AG04449 (cell line): Measurements from ENCODE around the gene CTNS.

Source experiments
- CTCF ChIA-PET: fragments of 350-600 bp; formaldehyde crosslinking; extraction: SDS; loops from one replicate; lab custom pipeline; 2021; ENCODE audit warnings: antibody characterized with exemption; lab: Yijun Ruan, JAX
- POLR2A ChIA-PET: fragments of 400-600, 350-600 bp; formaldehyde crosslinking; extraction: SDS; loops from one replicate; lab custom pipeline; 2020; ENCODE audit warnings: antibody characterized with exemption, inconsistent platforms; lab: Yijun Ruan, JAX
- DNase-seq: peaks from one replicate; pipeline ENCODE4 v3.0.0-alpha.2; 2010; ENCODE audit warnings: low read depth, low spot score
- H3K4me3 ChIP-seq: 2 replicates; pipeline ENCODE4 v1.5.1; 2011; ENCODE audit warnings: low read depth, mild to moderate bottlenecking, control low read depth, low read length
- CTCF ChIP-seq: IDR thresholded peaks from one replicate; pipeline ENCODE4 v1.5.1; 2011; ENCODE audit warnings: mild to moderate bottlenecking, moderate library complexity, low read length, control low read depth, inconsistent platforms; ENCODE audit not compliant: insufficient read depth; ENCODE audit errors: missing control alignments

CTNS gene

GRCh38 chr17:3594051-3594800 lies 42.3 kb upstream of the CTNS start:
- DNase-seq = no peak
- no peak for TF ChIP-seq CTCF
- ChIA-PET POLR2A (no interaction called here), CTCF (interaction anchor here (0.8 kb wide), 1 partner anchor 13 kb away, joined by 3 read pairs; no protein-coding TSS in a partner anchor)
- no peak overlapping the region for H3K4me3 ChIP-seq

- POLR2A ChIA-PET = no interaction called here
- no peak overlapping the region for H3K4me3 ChIP-seq
- CTCF ChIA-PET = no interaction called here
- TF ChIP-seq CTCF = no peak
- DNase-seq = no peak
Measured at GRCh38 chr17:3594976-3595375, 41.6 kb upstream of the CTNS start.

GRCh38 chr17:3596804-3597464 lies 39.6 kb upstream of the CTNS start:
- H3K4me3 ChIP-seq = no peak overlapping the region
- DNase-seq = no peak
- no peak for TF ChIP-seq CTCF
- POLR2A ChIA-PET = no interaction called here
- CTCF ChIA-PET = interaction anchor here (1.6 kb wide), 1 partner anchor 14 kb away, joined by 5 read pairs; no protein-coding TSS in a partner anchor

- H3K4me3 ChIP-seq = no peak overlapping the region
- ChIA-PET CTCF (interaction anchor here (1.6 kb wide), 1 partner anchor 13 kb away, joined by 5 read pairs; no protein-coding TSS in a partner anchor), POLR2A (no interaction called here)
- no peak for TF ChIP-seq CTCF
- DNase-seq = no peak
Measured at GRCh38 chr17:3598078-3598477, 38.5 kb upstream of the CTNS start.

GRCh38 chr17:3600529-3601205 lies 35.9 kb upstream of the CTNS start:
- no peak for TF ChIP-seq CTCF
- POLR2A ChIA-PET = no interaction called here
- H3K4me3 ChIP-seq = no peak overlapping the region
- no peak for DNase-seq
- CTCF ChIA-PET = interaction anchor here (1.4 kb wide), 1 partner anchor 13 kb away, joined by 3 read pairs; no protein-coding TSS in a partner anchor
